Measurements from ENCODE around the gene COA1. TPM values are rescaled to one million over a fixed set of nuclear protein-coding genes. Genes with fewer than 3 reads are reported as not detected.
"Not testable (repeated sequence)": the region's sequence is repeated elsewhere in the genome, so short reads cannot be mapped to it uniquely, and the experiment has no call there.

COA1 gene
- total RNA-seq, 1 experiment from 2014 or later, result 102 TPM

DNA sequence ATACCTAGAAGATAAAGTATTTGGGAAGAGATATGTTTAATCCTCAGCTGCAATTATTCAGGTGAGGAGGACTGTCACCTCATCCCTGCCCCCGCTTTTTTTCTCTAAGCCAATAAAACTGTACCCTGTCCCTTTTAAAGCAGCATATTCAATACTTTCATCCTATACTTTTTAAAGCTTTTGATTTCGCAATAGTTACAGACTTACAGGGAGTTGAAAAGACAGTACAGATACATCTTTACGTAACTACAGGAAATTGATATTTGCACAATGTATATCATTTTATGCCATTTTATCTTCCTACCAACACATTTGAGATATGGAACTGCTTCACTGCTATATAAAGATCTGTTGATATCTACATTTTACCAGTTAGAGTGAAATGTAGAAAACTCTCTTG is 98.8 kb downstream of the COA1 start:
- no peak for DNase-seq (ENCODE audit: low read depth)

DNA sequence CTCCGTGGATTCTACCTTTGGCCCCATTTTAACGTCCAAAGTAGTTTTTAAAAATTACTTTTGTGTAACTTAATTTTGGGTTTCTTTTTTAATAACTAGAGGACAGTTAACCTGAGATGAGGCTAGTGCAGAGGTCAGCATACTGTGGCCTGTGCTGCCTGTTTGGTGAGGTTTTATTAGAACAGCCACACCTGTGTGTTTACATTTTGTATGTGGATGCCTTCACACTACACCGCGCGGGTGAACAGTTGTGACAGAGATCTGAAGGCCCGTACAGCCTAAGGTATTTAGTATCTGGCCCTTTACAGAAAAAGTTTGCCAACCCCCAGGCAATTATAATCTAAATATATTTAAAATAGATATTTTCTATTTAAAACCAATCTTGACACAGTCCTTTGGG is 99.5 kb downstream of the COA1 start:
- DNase-seq (ENCODE audit: low read depth), result no peak

DNA sequence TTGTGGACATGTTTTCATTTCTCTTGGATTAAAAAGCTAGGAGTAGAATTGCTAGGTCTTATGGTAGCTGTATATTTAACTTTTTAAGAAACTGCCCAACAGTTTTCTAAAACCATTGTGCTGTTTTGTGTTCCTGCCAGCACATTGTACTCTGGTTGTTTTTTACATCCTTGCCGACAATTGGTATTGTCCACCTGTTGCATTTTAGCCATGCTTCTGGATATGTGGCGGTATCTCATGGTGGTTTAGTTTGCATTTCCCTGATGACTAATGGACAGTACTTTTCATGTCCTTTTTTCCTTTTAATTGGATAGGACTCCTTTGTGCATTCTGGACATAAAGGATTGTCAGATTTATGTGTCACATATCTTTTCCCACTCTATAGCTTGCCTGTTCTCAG is 100.9 kb downstream of the COA1 start:
- DNase-seq (ENCODE audit: low read depth), result peak; percentile 29

DNA sequence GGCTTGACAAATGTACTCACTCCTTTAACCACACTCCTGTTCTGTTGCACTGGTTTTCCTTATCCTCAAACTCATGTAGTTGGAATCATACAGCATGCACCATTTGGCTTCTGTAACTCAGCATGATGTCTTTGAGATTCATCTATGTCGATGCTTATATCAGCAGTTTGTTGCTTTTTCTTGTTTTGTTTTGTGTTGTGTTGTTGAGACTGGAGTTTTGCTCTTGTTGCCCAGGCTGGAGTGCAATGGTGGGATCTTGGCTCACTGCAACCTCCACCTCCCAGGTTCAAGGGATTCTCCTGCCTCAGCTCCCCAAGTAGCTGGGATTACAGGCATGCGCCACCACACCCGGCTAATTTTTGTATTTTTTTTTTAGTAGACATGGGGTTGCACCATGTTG is 101.5 kb downstream of the COA1 start:
- DNase-seq (ENCODE audit: low read depth), result not testable (repeated sequence)

DNA sequence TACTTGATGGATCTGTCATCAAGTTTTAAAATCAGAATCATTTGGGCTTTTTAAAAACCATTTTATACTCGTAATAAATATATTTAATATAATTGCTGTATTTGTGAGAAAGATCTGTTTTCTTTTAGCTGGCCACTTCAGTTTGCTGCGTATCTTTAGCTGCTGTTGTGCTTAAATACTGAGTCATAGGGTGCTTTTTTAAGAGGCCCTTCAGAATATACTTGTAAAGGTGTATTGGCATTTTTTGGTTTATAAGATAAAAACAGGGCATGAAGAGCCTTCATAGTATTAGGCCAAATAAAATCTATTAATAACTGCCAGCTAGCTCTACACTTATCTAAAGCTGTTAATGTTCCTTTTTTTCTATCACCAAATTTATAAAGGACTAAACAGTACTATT is 102.6 kb downstream of the COA1 start:
- no peak for DNase-seq (ENCODE audit: low read depth)

DNA sequence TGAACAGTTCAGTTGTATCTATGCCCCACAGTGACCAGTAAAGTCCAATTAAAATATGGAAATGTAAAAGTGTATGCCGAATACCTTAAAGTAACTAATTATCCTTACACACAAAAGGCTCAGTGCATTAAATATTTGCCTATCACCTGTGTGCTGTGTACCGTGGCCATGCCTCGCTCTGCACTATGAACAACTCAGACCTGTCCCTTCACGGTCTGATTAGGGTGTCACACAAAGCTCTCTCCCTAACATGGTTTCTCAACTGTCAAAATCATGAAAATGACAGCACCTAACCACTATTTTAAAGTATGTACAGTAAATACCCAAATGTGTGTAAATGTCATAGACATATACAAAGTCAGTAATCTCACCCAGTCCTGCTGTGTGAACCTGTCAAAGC is 103.3 kb downstream of the COA1 start:
- no peak for DNase-seq (ENCODE audit: low read depth)

DNA sequence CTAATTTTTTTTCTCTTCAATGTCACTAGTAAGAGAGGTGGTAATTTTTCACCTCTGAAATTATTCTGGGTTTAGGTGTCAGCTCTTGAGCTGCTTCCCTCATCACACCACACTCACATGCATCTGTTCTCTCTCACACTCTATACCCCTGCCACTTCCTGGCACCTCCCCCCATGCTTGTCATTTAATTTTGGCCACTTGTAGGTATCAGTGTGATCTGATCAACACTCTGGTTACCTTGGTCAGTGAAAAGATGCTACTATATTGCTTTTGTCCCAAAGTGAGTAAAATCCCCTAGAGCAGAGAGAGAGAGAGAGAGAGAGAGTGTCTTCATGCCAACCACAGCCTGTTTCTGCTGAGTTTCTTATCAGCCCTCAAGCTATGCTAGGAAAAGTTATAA is 103.9 kb downstream of the COA1 start:
- no peak for DNase-seq (ENCODE audit: low read depth)

DNA sequence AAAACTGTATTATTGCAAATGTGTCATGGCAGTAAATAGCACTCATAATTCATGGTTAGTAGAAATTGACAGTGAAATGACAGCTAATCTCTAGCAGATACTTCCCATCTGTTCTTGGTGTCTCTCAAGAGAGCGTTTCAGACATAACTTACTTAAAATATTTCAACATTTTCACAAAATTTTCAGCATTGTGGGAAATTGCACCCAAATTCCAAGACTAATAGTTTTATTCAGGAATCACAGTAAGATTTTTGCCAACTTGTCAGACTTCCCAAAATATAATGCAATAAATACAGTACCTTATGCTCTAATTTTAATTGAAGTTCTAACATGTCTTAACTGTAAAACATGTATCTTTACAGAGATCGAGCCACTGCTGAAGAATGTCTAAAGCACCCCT is 105.2 kb downstream of the COA1 start:
- DNase-seq (ENCODE audit: low read depth), result no peak

DNA sequence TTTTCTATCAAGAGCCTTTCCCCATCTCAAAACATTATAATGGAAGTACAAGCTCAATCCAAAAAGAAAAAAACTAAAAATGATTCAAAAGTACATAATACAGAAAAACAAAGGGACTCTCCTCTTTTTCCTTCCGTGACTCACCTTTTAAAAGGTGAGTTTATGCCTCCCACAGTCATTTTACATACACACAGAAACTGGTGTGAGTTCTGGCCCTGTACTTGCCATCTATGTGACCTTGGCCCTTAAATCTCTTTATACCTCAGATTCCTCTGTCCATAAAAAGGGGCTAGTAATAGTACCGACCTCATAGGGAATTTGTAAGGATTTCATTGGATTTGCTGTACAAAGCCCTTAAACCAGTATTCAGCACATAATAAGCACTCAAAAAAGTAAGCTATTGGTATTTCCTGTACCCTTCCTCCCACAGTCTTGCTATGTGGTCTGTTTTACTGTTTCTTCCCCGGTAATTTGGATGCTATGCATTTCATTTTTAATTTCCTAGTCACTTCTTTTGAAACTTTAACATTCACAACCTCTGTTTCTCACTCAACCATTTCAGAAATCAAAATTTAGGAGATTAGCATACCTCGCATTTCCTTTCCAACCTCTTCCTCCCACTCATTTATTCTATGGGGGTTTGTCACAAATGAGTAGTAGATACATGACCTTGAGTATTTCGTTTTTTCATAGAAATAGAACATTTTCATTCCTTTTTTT is 107.4 kb downstream of the COA1 start:
- DNase-seq (ENCODE audit: low read depth), result no peak

DNA sequence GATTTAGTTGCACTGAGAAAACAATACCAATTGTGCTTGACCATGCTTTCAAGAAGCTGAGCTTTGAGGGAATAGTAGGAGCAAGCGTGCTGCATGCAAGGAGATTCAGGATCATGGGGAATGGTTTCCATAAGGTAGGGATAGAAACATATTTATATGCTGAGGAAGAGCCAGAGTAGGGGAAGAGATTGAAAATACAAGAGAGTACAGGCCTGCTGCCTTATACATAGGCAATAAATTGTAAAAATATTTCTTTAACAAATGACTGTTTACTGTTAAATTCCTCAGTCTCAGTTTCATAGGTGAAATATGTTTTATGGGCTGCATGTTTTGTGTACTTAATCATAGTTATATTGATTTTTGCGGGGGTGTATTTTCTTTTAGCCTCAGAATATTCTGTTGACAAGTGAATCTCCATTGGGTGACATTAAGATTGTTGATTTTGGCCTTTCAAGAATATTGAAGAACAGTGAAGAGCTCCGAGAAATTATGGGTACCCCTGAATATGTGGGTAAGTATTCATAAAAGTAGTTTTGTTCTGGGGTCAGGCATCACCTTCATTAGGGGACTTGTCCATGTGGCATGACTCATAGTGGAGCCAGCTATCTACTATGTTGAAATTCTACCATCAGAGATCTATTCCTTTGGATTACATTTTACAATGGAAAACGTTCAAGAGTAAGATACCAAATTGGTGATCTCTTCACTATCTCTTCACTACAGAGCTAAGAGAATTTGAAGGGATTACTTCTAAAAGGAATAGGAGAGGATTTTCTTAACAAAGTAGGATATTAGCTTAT is 109.9 kb downstream of the COA1 start:
- DNase-seq (ENCODE audit: low read depth), result no peak

DNA sequence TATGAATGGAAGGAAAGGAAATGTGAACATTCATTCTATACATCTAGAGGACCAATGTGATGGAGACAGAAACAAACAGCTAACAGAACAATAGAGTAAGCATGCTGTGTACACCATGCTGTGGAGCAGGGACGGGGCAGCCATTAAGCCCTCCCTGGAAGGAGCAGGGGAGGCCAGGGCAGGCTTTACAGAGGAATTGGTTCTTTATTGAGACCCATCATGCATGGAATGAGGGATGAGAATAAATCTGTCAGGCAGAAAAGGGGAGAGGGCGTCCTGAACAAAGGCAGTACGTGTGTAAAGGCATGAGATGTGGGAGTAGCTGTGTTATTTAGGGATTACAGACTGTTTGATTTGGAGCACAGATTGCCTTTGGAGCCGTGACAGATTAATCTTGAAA is 111.2 kb downstream of the COA1 start:
- no peak for DNase-seq (ENCODE audit: low read depth)

DNA sequence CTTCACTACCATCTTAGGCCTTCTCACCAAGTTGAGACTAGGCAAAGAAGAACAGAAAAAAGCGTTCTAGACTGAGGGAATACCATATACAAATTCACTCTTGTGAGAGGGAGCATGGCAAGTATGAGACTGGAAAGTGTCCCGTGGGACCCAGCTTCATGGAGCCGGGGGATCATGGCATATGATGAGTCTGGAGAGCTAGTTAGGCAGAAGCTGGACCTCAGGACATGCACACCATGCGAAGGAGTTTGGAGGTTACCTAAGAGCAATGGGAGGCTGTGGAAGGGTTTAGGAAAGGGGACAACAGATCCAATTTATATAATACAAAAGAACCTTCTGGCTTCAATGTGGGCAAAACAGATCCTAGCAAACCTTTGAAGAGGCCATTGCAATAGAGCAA is 112.3 kb downstream of the COA1 start:
- no peak for DNase-seq (ENCODE audit: low read depth)

DNA sequence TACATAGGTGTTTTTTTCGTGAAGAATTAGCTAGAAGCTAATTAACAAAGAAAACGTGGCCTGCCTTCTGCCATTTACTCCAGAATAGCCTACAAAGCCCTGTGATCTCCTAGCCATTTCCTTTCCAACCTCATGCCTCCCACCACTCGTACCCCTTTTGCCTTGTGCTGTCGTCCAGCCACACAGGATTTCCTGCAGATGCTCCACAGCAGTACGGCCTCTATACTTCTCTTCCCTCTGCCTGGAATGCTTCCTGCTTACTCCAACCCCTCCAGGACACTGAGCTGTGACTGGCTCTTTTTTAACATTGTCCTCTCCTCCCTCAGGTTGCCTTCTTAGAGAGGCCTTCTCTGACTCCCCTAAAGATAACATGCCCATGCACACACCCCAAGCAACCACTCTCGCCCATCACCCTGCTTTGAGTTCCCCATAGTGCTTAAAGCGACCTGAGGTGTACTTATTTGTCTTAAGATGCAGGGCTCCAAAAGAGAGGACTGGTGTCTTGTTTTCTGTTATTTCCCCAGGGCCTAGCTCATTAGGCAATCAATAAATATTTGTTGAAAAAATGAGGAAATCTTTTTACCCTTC is 113.7 kb downstream of the COA1 start:
- DNase-seq (ENCODE audit: low read depth), result no peak

DNA sequence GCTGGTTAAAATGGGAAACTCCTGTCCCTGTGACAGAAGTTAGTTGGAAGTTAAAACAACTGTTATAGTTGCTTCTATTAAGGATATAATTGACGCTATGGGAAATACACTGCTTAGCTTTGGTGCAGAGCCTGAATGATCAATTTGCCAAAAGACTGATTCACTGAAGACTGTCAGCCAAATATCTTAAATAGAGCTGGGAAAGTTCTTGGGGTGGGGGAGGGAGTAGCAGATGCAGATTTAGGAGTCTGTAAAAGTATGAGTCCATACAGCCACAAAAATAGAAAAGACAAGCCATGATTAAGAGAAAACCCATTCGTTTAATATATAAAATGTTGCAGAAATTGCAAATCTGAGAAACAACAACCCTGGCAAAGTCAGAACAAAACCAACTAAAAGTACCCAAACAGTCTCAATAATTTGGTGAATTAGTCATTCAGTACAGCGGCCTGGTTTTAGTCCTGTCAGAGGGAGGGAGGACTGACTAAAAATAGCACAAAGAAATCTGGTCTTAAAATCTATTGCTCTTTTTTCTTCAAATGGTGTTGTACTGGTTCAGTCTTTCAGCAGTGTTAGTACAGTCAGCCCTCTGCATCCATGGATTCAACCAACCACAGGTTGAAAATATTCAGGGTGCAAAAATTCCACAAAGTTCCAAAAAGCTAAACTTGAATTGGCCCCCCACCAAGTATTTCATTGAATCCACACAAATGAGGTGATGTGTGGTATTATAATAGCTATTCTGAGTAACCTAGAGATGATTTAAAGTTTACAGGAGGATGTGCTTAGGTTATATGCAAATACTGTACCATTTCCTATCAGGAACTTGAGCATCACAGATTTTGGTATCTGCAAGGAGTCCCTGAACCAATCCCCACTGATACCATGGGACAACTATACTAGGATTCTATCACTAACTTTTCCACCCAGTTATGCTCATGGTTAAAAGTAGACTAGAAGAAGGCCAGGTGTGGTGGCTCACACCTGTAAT is 116.4 kb downstream of the COA1 start:
- DNase-seq (ENCODE audit: low read depth), result peak; percentile 63

DNA sequence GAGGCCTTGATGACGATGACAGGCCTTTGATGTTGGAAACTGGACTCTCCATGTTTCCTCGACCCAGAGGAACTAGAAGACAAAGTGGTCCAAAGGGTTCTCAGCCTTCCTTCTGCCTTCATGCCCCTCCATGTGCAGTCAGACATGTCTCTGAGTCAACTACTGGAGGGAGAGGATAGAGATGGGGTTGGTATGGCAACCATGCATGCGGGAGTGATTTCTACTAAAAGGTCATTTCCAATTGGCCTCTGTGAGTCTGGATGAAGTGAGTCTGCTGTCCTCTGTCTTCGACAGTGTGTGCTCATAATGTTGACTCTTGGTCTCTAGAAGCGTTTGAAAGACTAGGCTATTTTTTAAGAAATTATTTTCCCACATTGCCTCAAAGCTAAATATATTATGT is 117.2 kb downstream of the COA1 start:
- peak; percentile 50 for DNase-seq (ENCODE audit: low read depth)

DNA sequence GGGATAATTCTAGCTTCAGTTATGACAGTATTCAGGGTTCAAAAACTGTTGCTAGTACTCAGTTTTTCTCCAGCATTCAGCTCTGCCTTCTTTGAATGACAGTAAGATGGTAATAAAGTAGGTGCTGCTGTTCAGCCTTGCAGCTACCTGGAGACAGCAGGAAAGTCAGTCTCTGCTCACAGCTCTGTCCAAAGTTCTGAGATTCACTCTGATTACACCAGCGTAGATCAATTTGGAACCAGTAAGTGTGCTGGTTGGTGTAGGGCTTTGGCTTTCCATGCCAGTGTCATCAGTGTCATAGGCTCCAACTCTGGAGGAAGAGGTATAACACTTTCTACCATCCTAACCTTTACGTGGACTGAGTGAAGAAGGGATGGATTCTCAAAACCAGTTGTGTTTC is 120.2 kb downstream of the COA1 start:
- no peak for DNase-seq (ENCODE audit: low read depth)

DNA sequence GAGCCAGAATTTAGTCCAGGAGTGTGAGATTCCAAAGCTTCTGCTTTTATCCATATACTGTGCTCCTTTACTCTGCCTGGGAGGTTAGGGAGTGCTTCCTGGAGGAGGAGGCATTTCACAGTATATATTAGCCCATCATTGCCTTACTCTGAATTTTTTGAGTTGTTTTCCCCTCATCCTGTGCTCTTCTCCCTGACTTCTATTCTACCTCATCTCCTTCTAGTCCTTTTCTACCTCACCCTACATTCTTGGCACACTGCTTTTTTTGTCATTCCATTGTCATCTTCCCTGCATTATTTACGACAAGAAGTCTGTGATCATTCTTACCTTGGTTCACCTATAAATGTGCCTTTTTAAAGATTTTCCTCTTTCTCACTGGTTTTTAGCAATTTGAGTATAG is 125.1 kb downstream of the COA1 start:
- DNase-seq (ENCODE audit: low read depth), result no peak

DNA sequence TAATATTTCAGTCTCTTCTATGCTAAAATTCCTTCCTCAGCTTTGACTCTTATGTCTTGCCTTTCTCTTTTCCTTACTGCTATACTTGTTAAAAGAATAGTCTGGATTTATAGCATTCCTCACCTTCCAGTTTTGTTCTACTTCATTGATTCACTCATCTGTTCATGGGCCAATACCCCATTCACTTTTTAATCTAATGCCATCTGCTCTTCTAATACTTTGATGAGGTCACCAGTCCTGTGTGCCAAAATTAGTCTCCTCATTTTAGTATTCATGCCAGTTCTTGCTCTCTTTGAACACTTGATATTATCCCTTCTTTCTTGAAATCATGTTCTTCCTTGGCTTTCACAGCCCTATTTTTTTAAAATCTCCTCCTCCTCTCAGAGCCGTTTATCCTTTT is 127.1 kb downstream of the COA1 start:
- no peak for DNase-seq (ENCODE audit: low read depth)

DNA sequence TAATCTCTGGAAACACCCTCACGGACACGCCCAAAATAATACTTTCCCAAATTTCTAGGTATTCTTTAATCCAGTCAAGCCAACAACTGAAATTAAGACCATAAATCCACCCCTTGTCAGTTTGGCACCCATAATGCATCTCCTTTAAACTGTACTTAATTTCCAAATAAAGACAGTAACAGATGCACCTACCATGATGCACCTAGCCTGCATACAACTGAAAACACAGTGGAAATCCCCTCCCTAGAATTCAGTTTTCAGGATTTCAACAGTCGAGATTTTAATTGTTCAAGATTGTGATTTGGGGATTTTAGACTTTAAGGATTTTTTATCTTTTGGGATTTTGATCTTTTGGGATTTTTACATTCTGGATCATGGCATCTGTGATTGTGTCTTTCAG is 129.3 kb downstream of the COA1 start:
- no peak for DNase-seq (ENCODE audit: low read depth)

DNA sequence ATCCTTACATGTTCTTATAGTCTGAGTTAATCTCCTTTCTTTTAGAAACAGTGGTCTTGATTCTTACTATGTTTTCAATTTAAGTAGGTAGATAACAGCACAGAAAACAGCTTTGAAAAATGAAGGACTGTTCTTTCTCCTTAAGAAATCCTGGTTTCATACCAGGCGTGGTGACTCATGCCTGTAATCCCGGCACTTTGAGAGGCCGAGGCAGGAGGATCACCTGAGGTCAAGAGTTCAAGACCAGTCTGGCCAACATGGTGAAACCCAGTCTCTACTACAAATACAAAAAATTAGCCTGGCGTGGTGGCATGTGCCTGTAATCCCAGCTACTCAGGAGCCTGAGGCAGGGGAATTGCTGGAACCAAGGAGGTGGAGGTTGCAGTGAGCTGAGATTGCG is 132.9 kb downstream of the COA1 start:
- DNase-seq (ENCODE audit: low read depth), result peak; percentile 68

DNA sequence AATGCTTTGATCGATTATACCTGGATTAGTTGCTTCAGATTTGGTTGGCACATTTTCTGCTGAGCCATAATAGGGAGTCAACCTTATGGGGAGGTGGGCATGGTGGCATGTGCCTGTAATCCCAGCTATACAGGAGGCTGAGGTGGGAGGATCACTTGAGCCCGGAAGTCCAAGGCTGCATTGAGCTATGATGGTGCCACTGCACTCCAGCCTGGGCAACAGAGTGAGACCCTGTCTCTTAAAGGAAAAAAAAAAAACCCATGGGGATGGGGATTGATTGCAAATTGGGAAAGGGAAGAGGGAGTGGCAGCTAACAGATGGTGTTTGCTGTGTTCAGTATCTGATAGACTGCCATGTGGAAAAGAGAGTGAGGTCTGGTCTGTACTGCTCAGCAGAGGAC is 135.3 kb downstream of the COA1 start:
- no peak for DNase-seq (ENCODE audit: low read depth)

DNA sequence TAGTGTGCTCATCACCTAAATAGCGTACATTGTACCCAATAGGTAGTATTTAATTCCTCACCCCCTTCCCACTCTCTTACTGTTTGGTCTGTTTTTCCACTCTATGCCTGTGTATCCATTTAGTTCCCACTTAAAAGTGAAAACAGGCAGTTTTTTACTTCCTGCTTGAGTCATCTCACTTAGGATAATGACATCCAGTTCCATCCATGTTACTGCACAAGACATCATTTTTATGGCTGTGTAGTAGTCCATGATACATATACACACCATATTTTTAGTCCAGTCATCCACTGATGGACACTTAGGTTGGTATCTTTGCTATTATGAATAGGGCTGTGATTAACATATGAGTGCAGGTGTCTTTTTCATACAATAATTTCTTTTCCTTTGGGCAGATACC is 136.3 kb downstream of the COA1 start:
- peak; percentile 54 for DNase-seq (ENCODE audit: low read depth)
